Measurements from ENCODE around the gene FGFBP1. TPM values are rescaled to one million over a fixed set of nuclear protein-coding genes. Genes with fewer than 3 reads are reported as not detected.

Gene FGFBP1
- total RNA-seq (2014; rRNA removed; shearing (Covaris generic)): 0.05 and 0.47 TPM in 2 replicates
- polyA plus RNA-seq (2015; cell fraction: cytosol; rRNA removed): 0.18 and 0.22 TPM in 2 replicates
- polyA plus RNA-seq (2015; cell fraction: nucleus; rRNA removed): 0.35 TPM in 1 of 2 replicates, not detected in the other

DNA sequence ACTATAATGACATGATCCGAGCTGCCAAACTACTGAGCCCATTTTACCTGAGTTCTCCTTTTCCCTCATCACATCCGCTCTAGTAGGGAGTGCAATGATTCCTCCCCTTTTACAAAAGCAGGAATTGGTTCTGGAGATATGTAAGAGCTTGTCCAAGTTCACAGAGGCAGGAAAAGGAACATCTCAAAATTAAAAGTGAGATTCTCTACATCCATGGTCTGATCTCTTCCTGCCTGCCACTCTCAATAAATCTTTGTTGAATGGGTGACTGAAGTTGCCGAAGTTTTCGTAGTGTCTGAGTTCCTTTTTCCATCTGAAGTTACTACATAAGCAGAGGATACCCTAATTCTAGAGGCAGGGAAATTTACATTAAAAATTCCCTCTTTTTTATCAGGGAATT, at the start of gene FGFBP1:
Gene FGFBP1, minus strand, starts transcription at position 101 of the 400 bp plus-strand sequence. CDS start 2,108 bp downstream, outside the sequence.
- no peak for DNase-seq (ENCODE audit: low read depth)

DNA sequence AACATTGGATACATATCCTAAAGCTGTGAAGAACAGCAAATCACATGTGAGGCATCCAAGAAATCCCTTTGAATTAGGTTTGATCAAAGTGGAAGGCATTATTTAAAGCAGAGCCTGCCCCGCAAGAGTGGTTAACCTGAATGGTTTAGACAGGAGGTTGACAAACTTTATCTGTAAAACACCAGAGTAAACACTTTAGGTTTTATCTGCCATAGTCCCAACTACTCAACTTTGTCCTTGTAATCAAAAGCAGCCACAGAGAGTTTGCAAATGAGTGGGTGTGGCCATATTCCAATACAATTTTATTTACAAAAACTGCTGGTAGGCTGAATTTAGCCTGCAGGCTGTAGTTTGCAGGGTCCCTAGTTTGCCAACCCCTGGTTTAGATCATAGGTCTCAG, 49.7 kb upstream of the FGFBP1 start:
- DNase-seq (ENCODE audit: low read depth): no peak

DNA sequence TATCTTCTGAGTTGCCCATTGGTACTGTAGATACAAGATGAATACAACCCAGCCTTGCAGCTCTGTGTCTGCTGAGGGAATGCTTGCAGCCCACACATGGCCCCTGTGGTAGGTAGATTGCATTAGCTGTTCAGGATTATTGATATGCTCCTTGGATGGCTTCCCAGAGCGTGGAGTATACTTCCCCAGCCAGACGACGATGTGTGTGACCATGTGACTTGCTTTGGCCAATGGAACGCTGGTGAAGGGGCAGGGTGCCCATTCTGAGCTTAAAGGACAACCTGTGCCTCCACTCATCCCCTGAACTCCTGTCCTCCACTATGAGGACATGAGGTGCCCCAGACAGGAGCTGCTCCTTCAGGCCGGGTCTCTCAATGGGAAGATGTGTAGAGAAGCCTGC, 48.4 kb upstream of the FGFBP1 start:
- no peak for DNase-seq (ENCODE audit: low read depth)

DNA sequence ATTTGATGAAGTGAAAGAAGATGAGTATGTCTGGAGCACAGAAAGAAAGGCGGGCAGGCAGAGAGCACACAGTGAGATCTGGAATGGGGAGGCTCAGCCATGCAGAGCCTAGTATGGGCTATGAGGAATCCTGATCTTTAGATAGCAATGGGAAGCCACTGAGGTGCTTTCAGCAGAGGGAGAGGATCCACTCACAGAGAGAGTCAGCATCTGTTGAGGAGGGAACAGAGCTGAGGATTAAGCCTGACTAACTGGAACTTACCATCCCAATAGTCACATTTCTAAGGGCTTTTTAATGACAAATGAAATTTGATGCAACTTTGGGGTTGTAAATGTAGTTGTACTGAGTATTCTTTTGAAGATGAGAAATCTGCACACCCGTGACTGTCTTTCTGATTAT, 45.1 kb upstream of the FGFBP1 start:
- no peak for DNase-seq (ENCODE audit: low read depth)

DNA sequence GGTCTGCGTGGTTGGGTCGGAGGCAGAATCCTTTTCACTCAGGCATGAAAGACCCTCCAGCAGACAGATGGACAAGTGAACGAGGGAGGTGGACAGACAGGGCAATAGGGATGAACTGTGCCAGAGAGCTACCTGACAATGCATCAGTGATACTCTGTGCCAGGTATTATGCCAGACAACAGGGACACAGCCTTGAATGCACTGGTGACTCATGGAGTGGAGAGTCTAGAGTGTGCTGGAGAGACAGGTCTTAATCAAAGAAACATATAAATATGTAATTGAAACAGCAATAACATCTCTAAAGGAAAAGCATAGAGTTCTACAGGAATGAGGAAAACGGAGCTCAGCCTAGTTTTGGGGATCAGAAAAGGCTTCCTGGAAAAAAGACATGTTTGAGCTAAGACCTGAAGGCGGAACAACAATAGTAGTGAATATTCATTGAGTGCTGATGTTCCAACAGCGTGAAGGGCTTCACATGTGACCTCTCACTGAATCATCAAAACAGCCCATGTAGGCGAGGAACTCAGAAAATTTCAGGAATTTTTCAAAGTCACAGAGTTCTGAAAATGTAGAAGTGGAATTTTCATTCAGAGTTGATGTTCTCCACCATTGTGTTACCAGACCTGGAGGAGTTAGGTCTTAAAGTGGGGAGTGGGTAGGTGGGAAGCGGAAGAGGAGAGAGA, 44.4 kb upstream of the FGFBP1 start:
- peak; percentile 24 for DNase-seq (ENCODE audit: low read depth)

DNA sequence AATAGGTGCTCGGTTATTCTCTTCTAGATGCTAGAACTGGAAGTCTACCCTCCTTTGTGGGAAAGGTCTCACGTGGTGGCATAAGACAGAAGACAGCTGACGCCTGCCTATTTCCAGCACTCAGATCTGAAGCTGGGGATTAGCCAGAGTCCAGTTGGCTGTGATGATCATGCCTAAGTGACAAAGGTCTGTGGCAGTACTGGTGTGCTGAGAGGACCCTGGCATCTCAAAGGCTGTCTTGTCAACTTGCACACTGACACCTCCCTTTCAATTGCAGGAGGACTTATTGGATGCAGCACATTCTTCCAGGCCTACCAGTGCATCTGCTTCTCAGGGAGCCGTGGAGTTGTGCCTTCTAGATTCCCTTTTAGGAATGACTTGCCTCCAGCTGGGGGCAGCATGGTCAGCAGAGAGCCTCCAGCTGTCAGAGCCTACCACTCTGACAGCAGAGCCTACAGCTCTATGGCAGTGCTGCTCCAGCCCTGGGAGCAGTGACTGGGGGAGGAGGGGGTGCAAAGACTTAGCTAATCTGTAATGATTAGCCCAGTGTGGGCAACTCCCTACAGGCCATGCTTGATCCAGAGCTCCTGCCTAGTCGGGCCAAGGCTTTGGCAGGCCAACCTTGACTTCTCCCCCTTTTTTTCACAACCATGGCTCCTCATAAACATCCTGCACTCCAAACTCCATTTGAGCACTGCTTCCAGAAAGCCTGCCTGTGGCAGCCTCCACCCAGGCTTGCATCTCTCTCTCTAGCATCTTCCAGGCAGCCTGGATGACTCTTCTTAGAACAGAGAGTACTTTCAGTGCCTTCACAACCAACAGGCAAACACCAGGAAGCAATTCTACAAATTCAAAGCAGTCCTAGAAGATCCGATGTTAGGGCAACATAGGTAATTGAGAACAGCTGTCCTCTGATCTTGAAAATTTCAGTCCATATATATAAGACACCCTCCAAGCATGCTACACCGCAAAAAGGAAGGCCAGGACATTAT, 38.2 kb upstream of the FGFBP1 start:
- no peak for DNase-seq (ENCODE audit: low read depth)

DNA sequence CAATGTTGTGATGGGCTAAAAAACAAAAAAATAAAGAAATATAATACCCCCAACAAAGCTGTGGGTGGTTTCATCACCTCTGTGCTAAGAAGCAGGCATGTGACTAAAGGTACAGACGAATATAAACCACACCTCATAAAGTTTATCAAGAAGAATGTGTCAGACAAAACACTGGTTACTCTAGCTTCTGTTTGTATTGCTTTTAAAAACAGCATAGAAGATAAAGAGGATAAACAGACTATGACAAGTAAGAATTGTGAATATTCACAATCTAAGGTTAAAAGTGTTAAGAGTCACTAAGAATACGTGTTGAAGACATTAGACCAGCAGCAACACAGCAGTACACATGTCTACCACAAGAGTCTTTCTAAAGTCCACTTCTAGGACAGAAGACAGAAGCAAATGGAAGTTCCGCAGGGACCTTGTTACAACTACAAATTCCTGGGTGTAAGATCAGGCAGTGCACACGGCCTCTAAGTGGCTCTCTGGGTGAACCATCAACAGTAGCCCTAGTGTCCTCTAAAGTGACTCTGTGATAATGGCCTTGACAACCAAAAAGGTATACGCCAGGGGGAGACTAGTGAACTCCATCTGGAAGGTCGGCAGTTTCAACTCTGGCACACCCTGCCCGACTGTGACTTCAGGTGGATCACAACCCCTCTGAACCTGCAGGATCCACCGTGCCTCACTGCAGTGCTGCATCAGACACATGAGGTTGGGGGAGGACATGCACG, 32.7 kb upstream of the FGFBP1 start:
- DNase-seq (ENCODE audit: low read depth): no peak

DNA sequence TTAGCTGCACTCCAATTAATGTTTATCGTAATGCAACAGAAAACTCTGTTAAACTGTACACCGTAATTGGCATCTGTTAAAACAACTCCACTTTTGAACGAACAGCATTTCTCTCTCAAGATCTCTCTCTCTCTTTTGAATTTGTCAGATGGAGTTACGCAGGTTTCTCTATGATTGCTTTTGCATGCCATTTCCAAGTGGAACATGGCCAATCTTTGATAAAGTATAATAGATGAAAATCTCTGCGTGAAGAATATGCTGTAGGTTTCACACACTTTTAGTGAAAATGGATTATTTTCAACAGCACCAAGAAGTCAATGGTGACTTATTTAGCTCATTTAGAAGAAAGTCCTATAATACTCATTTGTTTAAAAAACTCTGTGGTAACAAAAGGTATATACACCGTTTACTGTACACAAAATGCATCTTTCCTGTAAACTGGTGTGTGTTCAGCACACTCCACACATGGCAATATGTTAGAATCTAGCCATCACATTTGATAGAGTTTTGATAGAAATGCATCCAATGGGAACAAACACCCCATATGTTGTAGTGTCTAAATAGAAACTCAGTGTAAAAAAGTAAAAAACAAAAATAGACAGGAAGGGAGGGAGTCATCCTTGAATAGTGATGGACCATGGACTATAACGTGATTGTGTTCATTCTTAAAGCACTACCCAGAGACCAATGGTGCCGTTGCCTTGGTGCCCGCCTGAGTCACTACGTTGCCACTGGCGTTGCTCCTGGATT, 30.2 kb upstream of the FGFBP1 start:
- DNase-seq (ENCODE audit: low read depth): no peak

DNA sequence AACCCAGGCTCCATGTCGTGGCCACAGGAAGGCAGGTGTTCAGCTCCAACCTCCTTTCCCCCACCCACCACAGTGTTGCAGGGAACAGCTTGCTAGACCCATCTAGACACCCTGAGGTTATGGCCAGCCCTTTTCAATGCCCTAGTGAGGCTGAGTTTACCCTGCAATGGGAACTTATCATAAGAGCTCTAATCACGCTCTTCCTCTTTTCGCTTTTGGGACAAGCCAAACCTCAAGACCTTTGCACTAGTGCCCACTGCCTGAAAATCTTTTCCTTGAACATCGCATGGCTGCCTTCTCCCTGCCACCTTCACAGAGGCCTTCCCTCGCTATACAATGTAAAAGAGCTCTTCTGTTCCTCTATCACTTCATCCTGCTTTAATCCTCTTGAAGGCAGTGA, 26.8 kb upstream of the FGFBP1 start:
- DNase-seq (ENCODE audit: low read depth): no peak

DNA sequence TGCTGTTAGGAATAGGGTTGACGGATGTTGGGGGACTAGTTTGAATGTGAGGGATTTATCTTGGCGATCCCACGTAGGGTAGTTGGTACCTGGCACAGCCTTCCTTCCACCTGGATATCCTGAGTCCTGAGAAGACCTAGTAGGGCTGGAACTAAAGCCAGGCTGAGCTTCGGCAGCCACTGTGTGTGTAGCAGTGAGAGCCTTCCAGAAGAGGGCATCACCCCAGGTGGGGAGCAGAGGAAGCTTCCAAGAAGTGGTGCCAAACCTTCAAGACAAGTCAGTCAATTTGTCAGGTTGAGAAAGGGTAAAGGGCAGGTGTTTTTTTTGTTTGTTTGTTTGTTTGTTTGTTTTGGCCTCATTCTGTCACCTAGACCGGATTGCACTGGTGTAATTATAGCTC, 25.6 kb upstream of the FGFBP1 start:
- no peak for DNase-seq (ENCODE audit: low read depth)

DNA sequence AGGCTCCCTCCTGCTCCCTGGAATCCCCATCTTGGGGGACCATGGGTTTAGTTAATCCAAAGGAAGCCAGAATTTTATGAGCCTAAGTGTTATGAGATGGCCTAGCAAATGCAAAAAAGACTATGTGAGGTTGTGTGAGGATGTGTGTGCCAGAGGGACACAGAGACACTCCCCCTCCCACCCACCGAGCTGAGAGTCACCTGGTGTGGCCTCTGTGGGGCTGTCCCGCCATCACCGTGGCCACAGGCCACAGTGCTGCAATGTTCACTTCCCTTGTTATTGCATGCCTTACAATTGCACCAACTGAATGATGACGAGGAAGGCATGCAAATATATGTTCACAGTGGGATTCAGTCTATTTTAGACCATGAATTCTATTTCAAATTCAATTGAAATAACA, 25.0 kb upstream of the FGFBP1 start:
- no peak for DNase-seq (ENCODE audit: low read depth)

DNA sequence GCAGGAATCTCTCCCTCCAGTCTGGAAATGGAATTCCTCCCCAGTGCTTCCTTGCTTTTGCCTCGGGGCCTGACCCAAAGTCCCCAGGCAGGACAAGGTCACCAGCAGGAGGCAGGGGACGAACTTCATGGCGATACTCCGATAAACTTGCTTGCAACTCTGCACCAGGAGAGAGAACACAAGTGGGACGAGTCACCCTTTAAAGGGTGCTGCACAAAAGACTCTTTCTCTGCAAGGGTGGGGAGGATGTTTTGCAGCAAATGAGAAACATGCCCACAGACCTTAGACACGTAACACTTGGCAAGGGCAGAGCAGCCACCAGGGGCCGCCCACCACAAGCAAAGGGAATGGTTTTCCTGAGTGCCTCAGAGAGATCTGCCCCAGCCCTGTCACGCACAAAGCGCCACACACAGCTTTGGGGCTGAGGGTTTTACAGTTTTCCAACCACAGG, 24.5 kb upstream of the FGFBP1 start, which contains the start of gene FGFBP2:
Gene FGFBP2, minus strand, starts transcription at position 175 of the 451 bp plus-strand sequence. Its CDS starts 46 bp downstream, at position 129.
- DNase-seq (ENCODE audit: low read depth): peak; percentile 54

DNA sequence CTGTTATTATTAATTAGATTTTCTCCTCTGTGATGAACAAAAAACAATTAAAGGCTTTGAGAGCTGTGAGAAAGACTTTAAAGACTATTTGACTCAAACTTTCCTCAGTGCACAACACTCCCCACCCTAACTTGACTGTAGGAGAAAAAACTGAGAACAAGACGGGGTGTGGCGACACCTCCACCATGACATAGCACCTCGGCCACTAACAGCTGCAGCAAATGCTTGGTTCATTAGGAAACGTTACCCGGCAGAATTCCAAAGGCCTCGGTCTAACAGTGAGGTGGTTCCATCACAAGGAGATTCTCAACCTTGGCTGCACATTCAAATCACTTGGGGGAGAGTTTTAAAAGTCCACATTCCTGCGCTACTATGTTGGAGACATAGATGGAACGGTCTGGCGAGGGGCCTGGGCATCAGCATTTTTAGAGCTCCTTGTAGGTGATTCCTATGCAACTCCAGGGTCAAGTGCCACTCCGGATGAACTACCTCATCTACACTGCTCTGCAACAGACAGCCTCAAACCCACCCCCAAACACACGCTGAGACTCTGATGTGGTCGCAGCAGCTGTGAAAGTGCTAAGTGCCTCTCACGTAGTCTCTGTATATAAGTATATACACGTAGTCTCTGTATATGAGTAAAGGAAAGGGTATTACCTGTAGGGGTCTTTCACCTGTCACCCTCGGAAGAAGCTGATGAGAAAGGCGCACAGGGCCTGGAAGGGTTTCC, 23.4 kb upstream of the FGFBP1 start:
- DNase-seq (ENCODE audit: low read depth): no peak

DNA sequence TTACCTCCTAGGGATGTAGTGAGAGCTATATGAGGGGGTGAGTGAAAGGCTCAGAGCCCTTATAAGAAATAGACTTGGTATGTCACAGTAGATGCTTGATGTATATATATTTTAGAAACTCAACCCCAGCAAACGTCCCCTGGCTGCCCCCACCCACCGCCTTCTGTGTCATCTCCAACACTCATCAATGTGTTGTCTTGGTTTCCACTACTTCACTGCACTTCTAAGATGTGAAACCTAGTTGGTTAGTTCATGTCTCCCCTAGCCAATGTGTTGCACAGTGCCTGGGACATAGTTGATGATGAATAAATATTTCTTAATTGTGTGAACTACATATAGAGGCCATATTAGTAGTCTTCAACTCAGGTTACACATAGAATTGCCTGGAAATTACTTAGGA, 20.0 kb upstream of the FGFBP1 start:
- DNase-seq (ENCODE audit: low read depth): no peak

DNA sequence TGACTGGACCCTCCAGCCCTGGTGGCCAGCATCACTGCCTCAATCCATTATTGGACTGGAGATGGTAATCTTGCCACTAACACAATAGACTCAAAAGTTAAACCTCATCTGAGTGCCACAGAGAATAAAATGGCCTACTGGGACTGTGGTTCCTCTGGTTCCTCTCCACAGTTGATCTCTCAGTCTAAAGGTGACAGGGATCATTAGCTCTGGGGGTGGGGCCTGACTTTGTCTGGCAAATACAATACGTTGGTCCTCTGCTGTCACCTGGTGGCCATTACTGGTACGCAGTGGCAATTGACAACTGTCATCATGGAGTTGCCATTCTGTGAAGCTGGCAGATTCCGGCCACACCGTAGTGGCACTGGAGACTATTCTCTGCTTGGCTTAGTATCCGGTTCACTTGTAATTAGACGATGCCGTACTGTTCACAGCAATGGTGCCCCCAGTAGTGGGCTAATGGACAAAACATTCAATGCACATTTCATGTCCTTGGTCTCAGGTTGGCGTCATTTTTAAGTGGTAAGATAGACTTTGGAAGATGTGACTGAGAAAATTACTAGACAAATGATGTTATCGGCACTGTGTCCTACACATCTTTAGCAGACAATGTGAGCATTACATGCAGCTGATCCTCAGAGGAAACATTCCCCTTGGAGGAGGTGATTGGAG, 17.8 kb upstream of the FGFBP1 start:
- DNase-seq (ENCODE audit: low read depth): peak; percentile 57

DNA sequence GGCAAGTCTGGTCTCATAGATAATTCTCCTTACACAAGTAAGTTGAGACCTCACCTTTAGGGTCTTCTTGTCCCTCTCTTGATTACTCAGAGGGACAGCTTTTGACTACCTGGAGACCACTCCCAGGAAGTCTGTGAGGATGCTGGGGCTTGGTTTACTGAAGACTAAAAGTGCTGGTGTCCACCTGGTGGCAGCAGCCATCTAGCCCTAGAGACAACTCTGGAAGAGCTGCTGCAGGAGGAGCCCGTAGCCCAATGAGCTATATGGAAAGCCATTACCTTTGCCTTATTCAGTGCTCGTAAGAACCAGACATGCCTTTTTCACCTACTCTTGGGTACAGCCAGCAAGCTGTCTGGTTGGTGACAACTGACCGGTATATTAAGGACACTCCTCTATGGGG, 17.1 kb upstream of the FGFBP1 start:
- peak; percentile 21 for DNase-seq (ENCODE audit: low read depth)

DNA sequence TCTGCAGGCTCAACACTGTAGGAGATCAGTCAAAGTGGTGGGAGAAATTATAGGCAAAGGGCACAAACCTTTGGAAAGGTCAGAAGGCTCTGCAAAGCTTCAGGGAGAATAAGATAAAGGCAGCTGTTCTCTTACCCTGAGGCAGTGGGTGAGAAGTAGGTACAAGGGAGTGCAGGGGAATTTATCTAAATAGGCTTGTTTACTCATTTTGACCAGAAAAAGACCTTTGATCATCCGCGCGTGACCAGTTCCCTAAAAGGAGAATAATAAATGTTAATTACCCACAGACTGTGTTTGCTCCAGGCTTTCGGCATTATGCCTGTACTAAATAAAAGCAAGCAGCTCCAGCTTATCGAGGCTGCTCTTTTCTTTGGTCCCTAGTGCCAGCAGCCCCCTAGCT, 15.1 kb upstream of the FGFBP1 start:
- DNase-seq (ENCODE audit: low read depth): no peak

DNA sequence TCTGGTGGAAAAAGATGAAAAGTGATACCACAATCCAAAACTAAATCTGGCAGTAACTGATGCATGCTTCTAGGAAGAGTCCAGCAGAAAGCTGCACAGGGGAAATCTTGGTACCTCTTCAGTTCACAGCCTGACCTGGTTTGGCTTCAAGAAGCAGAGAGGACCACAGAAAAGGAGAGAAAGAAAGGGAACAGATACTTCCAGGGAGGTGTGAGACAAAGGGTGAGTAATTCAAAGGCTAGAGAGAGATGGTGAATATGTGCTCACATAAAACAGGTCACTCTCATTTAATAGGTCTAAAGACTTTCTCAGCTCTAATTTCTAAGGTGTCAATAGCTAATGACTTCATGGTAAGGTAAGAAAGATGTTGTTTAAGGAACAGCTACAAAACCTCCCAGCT, 13.2 kb upstream of the FGFBP1 start:
- no peak for DNase-seq (ENCODE audit: low read depth)

DNA sequence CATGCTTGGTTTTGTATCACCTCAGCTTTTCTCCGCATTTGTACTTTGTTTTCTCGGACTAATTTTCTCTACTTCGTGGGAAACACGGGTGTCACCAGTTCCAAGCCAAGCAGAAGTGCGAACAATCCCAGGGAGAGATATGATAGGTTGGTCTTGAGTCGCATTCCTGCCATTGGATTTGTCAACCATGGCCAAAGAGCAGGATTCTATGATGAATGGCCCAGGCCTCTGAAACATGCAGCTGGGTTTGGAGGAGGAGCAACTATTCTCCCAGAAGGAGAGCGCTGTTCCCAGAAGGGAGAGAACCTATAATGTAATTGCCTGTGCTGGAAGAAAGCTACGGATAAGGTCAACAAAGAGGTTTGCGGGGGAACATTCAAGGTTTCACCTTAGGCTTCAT, 10.3 kb upstream of the FGFBP1 start:
- DNase-seq (ENCODE audit: low read depth): no peak
